ACC112 (cell line): ENCODE measurements around the gene NME3.

Experiments used
- H2AFZ ChIP-seq: fragments of 200-600 bp; sonication (generic); one replicate; pipeline ENCODE4 v1.6.0; 2017; ENCODE audit warnings: antibody characterized with exemption, low read length; ENCODE audit not compliant: unreplicated experiment
- H3K27ac ChIP-seq: fragments of 200-600 bp; sonication (generic); 2 replicates; pipeline ENCODE4 v1.5.1; 2014; ENCODE audit warnings: low read depth, mild to moderate bottlenecking, antibody characterized with exemption, low read length, moderate library complexity
- H3K27me3 ChIP-seq: fragments of 200-600 bp; sonication (generic); 2 replicates; pipeline ENCODE4 v1.6.1; 2014; ENCODE audit warnings: mild to moderate bottlenecking, antibody characterized with exemption, low read length, moderate library complexity, mixed read lengths; ENCODE audit not compliant: insufficient read depth
- H3K36me3 ChIP-seq: fragments of 200-600 bp; sonication (generic); 2 replicates; pipeline ENCODE4 v1.6.1; 2016; ENCODE audit warnings: mild to moderate bottlenecking, antibody characterized with exemption, low read length, moderate library complexity, mixed read lengths; ENCODE audit not compliant: insufficient read depth
- H3K4me1 ChIP-seq: fragments of 200-600 bp; sonication (generic); one replicate; pipeline ENCODE4 v1.6.1; 2016; ENCODE audit warnings: low read length, mixed read lengths; ENCODE audit not compliant: insufficient read depth, unreplicated experiment, control insufficient read depth
- H3K4me3 ChIP-seq: fragments of 200-600 bp; sonication (generic); 2 replicates; pipeline ENCODE4 v1.5.1; 2014; ENCODE audit warnings: mild to moderate bottlenecking, low read depth, low read length
- H3K79me2 ChIP-seq: fragments of 200-600 bp; sonication (generic); one replicate; pipeline ENCODE4 v1.6.0; 2016; ENCODE audit warnings: low read length; ENCODE audit not compliant: control insufficient read depth, unreplicated experiment, insufficient read depth

The NME3 gene

GRCh38 chr16:1721372-1721771, 50.0 kb downstream of the NME3 start:
- H3K4me1 ChIP-seq = peaks cover 18% of the 10 kb centered on the region
- peaks cover 47% of the 10 kb centered on the region for H3K79me2 ChIP-seq
- no peak overlapping the region for H3K4me3 ChIP-seq
- H3K27ac ChIP-seq = peak overlapping the region; percentile 28
- H3K36me3 ChIP-seq = 0 out of 2 replicates have a peak, but pooled peaks cover 4% of the 10 kb centered on the region
- no peaks in the 10 kb centered on the region for H3K27me3 ChIP-seq
- H2AFZ ChIP-seq = no peak overlapping the region
